ENCODE results near the gene ACSL5.
"Not testable (repeated sequence)": the region's sequence is repeated elsewhere in the genome, so short reads cannot be mapped to it uniquely, and the experiment has no call there.

ACSL5 gene

GRCh38 chr10:112377116-112377515 lies 3.2 kb downstream of the ACSL5 start:
- not testable (repeated sequence) for DNase-seq

DNA sequence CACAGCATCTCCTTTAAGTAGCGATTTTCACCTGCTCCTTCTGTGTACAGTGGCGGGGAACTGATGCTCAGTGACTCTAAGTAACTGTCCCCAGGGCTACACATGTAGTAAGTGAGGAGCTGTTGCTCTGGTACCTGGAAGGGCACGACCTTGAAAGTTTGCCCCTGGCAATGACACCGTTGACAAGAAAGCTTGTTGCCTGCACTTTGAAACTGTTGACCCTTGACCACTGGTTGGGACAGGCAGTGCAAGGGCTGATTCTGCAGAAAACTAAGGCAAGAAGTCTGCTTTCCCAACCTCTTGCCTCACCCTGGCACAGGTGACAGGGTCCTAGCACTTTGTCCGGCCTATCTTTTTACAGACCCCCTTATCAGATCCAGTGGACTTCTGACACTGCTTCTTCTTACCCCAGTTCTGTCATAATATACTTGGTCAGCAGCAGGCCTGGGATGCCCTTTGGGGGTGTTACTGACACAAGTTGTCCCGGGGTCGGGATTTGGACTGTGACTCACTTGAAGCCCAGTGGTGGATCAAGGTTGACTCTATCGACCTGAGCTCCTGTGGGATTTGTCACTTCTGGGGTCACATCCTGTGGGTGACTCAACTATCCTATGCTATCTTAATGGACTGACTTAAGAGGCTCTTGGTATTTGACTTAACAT lies 5.8 kb downstream of the ACSL5 start:
- DNase-seq: no peak

- DNase-seq: no peak
Measured at GRCh38 chr10:112382515-112383235, 8.8 kb downstream of the ACSL5 start.

- no peak for DNase-seq
Measured at GRCh38 chr10:112383325-112383724, 9.4 kb downstream of the ACSL5 start.

DNA sequence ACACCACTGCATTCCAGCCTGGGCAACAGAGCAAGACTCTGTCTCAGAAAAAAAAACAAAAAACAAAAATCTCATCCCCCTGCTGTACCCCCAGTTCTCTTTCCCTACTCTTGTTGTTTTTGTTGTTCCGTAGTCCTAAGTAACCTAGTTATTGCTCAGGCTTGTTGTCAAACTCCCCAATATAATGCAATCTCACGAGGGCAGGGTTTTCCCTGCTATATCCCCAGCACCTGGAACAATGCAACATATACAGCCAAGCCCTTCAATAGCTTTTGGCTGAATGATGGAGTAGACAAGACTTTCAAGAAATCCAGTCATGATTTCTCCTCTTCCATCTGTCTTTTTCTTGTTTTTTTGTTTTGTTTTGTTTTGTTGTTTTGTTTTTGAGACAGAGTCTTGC lies 10.2 kb downstream of the ACSL5 start:
- DNase-seq: no peak

GRCh38 chr10:112385201-112385600 lies 11.3 kb downstream of the ACSL5 start:
- DNase-seq: no peak

DNA sequence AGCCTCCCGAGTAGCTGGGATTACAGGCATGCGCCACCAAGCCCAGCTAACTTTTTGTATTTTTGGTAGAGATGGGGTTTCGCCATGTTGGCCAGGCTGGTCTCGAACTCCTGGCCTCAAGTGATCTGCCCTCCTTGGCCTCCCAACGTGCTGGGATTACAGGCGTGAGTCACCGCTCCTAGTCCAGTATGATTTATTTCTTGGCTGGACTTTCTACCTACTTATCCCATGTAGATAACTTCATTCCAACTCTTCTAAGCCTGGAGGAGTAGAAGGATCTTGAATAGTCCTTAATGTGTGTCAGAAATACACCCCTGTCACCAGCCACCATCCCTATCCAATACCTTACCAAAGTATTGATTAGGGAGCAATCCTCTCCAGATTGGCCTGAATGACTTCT lies 14.1 kb downstream of the ACSL5 start:
- DNase-seq: not testable (repeated sequence)

- no peak for DNase-seq
Measured at GRCh38 chr10:112388548-112388947, 14.6 kb downstream of the ACSL5 start.

- DNase-seq: no peak
Measured at GRCh38 chr10:112389271-112389822, 15.4 kb downstream of the ACSL5 start.

DNA sequence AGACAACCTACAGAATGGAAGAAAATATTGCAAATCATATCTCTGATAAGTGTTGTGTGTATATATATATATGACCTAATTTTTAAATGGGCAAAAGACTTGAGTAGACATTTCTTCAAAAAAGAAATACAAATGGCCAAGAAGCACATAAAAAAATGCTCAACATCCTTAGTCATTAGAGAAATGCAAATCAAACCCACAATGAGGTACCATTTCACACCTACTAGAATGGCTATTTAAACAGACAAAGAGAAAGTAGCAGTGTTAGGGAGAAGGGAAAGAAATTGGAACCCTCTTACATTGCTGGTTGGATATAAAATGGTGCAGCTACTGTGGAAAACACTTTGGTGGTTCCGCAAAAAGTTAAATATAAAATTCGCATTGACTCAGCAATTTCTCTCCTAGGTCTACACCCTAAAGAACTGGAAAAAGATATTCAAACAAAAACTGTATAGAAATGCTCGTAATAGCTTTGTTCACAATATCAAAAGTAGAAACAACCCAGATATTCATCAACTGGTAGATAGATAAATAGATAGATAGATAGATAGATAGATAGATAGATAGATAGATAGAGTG lies 16.3 kb downstream of the ACSL5 start:
- DNase-seq: no peak

DNA sequence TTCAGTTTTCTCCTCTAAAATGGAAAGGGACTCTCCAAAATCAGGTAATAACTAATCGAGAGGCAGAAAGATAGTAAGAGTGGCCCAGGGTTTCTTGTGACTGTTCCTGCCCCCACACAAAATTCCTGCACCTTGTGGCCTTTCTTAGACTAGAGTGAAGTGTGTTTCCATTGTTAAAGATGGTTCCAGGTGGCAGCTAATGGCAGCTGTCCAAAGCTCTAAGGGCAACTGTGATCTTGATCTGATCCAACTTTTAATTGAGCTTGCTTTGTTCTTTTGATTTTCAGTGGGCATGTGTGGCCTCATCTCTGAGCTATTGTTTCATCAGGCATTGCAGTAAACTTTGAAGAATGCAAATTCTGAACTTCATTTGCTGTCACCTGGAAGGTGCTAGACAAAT lies 19.4 kb downstream of the ACSL5 start:
- no peak for DNase-seq

- no peak for DNase-seq
Measured at GRCh38 chr10:112393827-112394226, 19.9 kb downstream of the ACSL5 start.

DNA sequence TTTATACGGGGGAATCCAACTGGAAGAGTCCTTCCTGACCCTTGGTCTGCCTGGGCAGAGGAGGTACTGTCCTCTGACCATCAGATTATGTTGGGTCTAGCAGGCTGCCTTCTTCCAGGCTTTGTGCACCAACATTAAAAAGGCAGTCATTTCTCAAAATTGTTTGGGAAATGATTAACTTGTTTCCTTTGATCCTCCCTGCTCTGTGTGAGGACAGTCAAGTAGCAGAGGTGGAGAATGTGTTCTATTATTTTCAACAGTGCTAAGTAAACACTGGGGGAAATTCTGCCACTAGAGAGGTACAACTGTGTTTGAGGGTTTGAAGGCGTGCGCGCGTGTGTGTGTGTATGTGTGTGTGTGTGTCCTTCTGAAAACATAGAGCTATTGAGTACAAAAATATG lies 20.6 kb downstream of the ACSL5 start:
- DNase-seq: no peak

DNA sequence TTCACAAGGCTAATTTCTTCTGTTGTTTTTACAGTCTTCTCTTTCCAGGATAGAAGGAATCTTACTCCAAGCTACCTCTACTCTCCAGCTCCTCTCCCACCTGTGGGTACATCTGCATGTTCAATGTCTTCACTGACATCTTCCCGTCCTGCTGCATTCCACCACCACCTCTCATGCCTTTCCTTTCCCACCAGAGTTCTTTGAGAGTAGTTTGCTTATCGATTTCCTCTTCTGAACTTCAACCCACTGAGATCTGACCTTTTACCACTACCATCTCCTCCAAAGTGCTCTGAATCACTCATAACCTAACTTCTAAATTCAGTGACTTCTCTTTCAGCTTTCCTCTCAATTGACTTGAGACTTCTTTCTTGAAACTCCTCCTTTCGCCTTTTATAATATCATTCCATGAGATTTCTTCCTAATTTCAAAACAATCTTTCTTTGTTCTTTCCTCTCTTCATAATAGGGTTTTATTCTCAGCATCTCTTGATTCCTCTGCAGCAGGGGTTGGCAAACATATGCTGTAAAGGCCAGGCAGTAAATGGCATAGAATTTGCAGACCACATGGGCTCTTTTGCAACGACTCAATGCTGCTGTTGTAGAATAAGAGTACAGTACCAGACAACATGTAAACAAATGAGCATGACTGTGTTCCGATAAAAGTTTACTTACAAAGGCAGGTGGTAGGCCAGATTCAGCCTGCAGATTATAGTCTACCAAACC lies 22.1 kb downstream of the ACSL5 start:
- no peak for DNase-seq

GRCh38 chr10:112397592-112397991 lies 23.7 kb downstream of the ACSL5 start:
- no peak for DNase-seq

DNA sequence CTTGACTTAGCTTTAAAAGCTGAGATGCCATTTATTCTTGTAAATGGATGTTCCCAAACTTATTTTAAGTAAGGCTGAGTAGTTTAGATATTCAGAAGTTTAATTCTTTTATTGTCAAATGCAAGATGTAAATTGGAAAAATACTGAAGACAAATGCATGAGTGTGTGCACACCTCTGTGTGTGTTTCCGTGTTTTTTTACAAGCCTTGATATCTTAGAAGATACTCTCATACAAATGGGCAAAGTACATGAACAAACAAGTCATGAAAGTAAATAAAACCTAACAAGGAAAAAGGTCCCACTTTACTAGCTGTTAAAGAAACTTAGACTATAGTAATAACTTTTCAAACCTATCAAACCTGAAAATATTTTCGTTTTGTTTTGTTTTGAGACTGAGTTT lies 29.0 kb downstream of the ACSL5 start:
- no peak for DNase-seq

GRCh38 chr10:112404617-112405016 lies 30.7 kb downstream of the ACSL5 start:
- no peak for DNase-seq

GRCh38 chr10:112406806-112407205 lies 32.9 kb downstream of the ACSL5 start:
- DNase-seq: not testable (repeated sequence)

- DNase-seq: no peak
Measured at GRCh38 chr10:112407696-112408095, 33.8 kb downstream of the ACSL5 start.

- DNase-seq: no peak
Measured at GRCh38 chr10:112409299-112409698, 35.4 kb downstream of the ACSL5 start.

DNA sequence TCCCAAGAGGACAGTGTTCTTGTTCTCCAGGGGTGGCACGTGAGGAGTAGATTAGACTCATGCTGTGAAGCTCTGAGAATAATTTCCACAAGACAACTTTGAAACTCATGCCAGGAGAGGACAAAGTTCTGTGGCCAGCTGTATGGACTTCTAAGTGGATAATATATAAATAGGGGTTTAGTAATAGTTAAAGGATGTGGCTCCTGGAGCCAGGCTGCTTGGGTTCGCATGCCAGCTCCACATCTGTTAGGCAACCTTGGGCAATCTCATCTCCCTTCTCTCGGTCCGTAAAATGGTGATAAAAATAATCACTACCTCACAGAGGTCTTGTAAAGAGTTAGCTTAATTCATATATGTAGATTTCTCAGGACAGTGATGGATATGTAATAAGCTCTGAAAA lies 35.8 kb downstream of the ACSL5 start:
- DNase-seq: no peak

DNA sequence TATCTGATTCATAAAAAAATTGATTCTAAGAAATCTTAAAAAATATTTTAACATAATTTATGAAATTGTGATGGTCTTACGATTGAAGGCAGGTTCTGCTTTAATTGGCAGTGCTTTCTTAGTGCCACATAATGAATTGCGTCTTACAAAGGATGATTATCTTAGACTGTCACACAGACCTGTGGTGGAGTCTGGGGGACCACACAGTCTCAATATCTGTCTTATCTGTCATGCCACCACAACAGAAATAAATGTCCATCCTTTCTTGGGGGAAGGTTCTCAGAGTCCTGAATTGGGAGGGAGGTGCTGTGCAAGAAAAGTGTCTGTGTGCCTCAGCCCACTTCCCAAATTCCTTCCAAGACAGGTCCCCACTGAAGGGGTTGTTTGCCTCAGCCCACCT lies 38.8 kb downstream of the ACSL5 start:
- no peak for DNase-seq

- no peak for DNase-seq
Measured at GRCh38 chr10:112421731-112422130, 47.8 kb downstream of the ACSL5 start.
